Osteoblast (primary cell): ENCODE measurements around the gene GRID1. TPM values are rescaled to one million over a fixed set of nuclear protein-coding genes. Genes with fewer than 3 reads are reported as not detected.

Experiments
- DNase-seq: peaks from one replicate; pipeline ENCODE4 v3.0.0; 2011; ENCODE audit warnings: low spot score, mixed read lengths; ENCODE audit not compliant: insufficient read length; ENCODE audit errors: missing footprints
- H2AFZ ChIP-seq: 2 replicates; pipeline ENCODE4 v1.6.0; 2011; ENCODE audit warnings: mild to moderate bottlenecking, low read length
- H3K27ac ChIP-seq: 2 replicates; pipeline ENCODE4 v1.5.1; 2011; ENCODE audit warnings: mild to moderate bottlenecking, low read depth, low read length, moderate library complexity
- H3K27me3 ChIP-seq: 2 replicates; pipeline ENCODE4 v1.6.0; 2012; ENCODE audit warnings: mild to moderate bottlenecking, control low read depth, inconsistent platforms, low read length, moderate library complexity; ENCODE audit not compliant: insufficient read depth
- H3K36me3 ChIP-seq: 2 replicates; pipeline ENCODE4 v1.5.1; 2011; ENCODE audit warnings: mild to moderate bottlenecking, low read length, control low read depth, moderate library complexity; ENCODE audit not compliant: insufficient read depth
- H3K4me1 ChIP-seq: 2 replicates; pipeline ENCODE4 v1.5.1; 2011; ENCODE audit warnings: mild to moderate bottlenecking, low read length, control low read depth, moderate library complexity; ENCODE audit not compliant: insufficient read depth
- H3K4me2 ChIP-seq: 2 replicates; pipeline ENCODE4 v1.6.0; 2011; ENCODE audit warnings: mild to moderate bottlenecking, low read length; ENCODE audit not compliant: insufficient read depth
- H3K4me3 ChIP-seq: fragments of 200-600 bp; sonication (generic); 3 replicates; pipeline ENCODE4 v1.5.1; 2012; ENCODE audit warnings: mild to moderate bottlenecking, low read length, inconsistent platforms; ENCODE audit not compliant: insufficient read depth
- H3K79me2 ChIP-seq: 2 replicates; pipeline ENCODE4 v1.6.0; 2012; ENCODE audit warnings: mild to moderate bottlenecking, low read length, control low read depth, inconsistent platforms; ENCODE audit not compliant: insufficient read depth
- H3K9me3 ChIP-seq: 2 replicates; pipeline ENCODE4 v1.5.1; 2011; ENCODE audit warnings: low read depth, low read length, control low read depth
- H4K20me1 ChIP-seq: 2 replicates; pipeline ENCODE4 v1.6.0; 2012; ENCODE audit warnings: mild to moderate bottlenecking, low read length, control low read depth; ENCODE audit not compliant: insufficient read depth
- CTCF ChIP-seq: IDR thresholded peaks from 2 replicates; pipeline ENCODE4 v1.5.1; 2011; ENCODE audit warnings: mild to moderate bottlenecking, low read depth, low read length, moderate library complexity; ENCODE audit errors: extremely low read depth
- total RNA-seq: library from RNA; depleted of rRNA; stranded (reverse); fragments of >200 nt; gene quantifications from 2 replicates; pipeline ENCODE4 v1.2.3, GENCODE V29; 2012

Gene GRID1
- total RNA-seq, 1 donor = not detected

- Histone ChIP-seq H3K27ac (no peak overlapping the region), H2AFZ (no peak overlapping the region), H3K27me3 (no peaks in the 10 kb centered on the region), H3K4me1 (no peaks in the 10 kb centered on the region), H4K20me1 (no peaks in the 10 kb centered on the region), H3K9me3 (no peaks in the 10 kb centered on the region), H3K36me3 (no peaks in the 10 kb centered on the region), H3K4me2 (no peak overlapping the region), H3K79me2 (no peaks in the 10 kb centered on the region), H3K4me3 (no peak overlapping the region)
- DNase-seq = no peak
- no peak for TF ChIP-seq CTCF
Measured at GRCh38 chr10:85607043-85607695, 759.4 kb downstream of the GRID1 start.

GRCh38 chr10:85606401-85606800 is 760.2 kb downstream of the GRID1 start:
- no peaks in the 10 kb centered on the region for H3K4me1 ChIP-seq
- H2AFZ ChIP-seq = no peak overlapping the region
- no peaks in the 10 kb centered on the region for H3K27me3 ChIP-seq
- H4K20me1 ChIP-seq = no peaks in the 10 kb centered on the region
- H3K79me2 ChIP-seq = no peaks in the 10 kb centered on the region
- DNase-seq = no peak
- H3K4me3 ChIP-seq = no peak overlapping the region
- H3K27ac ChIP-seq = no peak overlapping the region
- H3K9me3 ChIP-seq = no peaks in the 10 kb centered on the region
- H3K36me3 ChIP-seq = no peaks in the 10 kb centered on the region
- no peak overlapping the region for H3K4me2 ChIP-seq
- TF ChIP-seq CTCF = no peak

- no peak for DNase-seq
- TF ChIP-seq CTCF = no peak
- Histone ChIP-seq H3K9me3 (no peaks in the 10 kb centered on the region), H2AFZ (no peak overlapping the region), H3K27ac (no peak overlapping the region), H3K36me3 (no peaks in the 10 kb centered on the region), H3K4me1 (no peaks in the 10 kb centered on the region), H3K4me2 (no peak overlapping the region), H3K79me2 (no peaks in the 10 kb centered on the region), H4K20me1 (no peaks in the 10 kb centered on the region), H3K4me3 (no peak overlapping the region), H3K27me3 (no peaks in the 10 kb centered on the region)
Measured at GRCh38 chr10:85604884-85605283, 761.7 kb downstream of the GRID1 start.

GRCh38 chr10:85604136-85604725 is 762.4 kb downstream of the GRID1 start:
- no peak for TF ChIP-seq CTCF
- Histone ChIP-seq H3K36me3 (no peaks in the 10 kb centered on the region), H3K9me3 (no peaks in the 10 kb centered on the region), H3K27me3 (no peaks in the 10 kb centered on the region), H3K4me1 (no peaks in the 10 kb centered on the region), H4K20me1 (no peaks in the 10 kb centered on the region), H2AFZ (no peak overlapping the region), H3K79me2 (no peaks in the 10 kb centered on the region), H3K4me3 (no peak overlapping the region), H3K27ac (no peak overlapping the region), H3K4me2 (no peak overlapping the region)
- DNase-seq = no peak
